GM12891 (cell line): ENCODE measurements around the gene LRMDA.

ENCODE experiments used
- POLR2A ChIP-seq: IDR thresholded peaks from 2 replicates; pipeline ENCODE4 v1.6.1; 2011; ENCODE audit warnings: low read depth, low read length, control low read depth
- POLR2AphosphoS5 ChIP-seq: IDR thresholded peaks from 2 replicates; pipeline ENCODE4 v1.6.1; 2011; ENCODE audit warnings: low read depth, low read length, control low read depth
- POU2F2 ChIP-seq: IDR thresholded peaks from 2 replicates; pipeline ENCODE4 v1.6.1; 2011; ENCODE audit warnings: low read depth, mild to moderate bottlenecking, control low read depth, low read length, moderate library complexity
- SPI1 ChIP-seq: IDR thresholded peaks from 2 replicates; pipeline ENCODE4 v1.6.1; 2011; ENCODE audit warnings: low read depth, low read length, control low read depth
- TAF1 ChIP-seq: IDR thresholded peaks from 2 replicates; pipeline ENCODE4 v1.6.1; 2011; ENCODE audit warnings: low read depth, low read length, control low read depth

DNA sequence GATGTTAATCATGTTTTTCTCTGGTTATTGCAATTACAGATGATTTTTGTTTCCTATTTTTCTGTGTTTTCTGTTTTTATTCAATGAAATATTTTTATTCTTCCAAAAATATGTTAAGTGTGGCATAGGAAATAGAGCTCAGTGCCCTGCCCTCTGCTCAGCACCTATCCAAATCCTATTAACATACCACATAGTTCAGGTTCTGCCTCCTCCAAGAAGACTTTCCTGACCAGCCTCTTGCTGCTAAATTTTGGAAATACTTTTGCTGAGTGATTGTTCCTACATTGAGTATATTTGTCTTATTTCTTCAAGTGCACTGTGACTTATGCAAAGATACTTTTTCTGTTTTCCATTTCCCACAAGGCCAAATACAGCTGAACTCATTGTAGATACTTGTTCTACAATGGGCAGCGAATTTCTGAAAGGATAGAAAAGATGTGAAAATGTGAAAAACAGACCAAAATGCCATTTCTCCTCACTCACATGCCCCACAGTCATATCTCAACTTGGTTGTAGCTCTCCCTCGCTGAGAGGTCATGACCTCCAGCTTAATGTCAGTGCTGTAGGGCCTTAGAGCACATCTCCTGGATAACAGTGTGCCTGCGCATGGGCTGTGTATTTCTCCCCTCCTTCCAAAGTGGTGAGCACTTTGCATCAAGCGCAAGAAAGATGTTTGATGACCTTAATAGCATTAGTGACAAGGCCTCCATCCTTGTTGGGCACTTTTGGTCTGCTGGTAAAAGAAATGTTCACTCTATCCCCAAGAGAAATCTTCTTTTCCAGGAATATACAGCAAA lies 677.3 kb downstream of the LRMDA start:
- TF ChIP-seq POLR2A (no peak), POLR2AphosphoS5 (no peak), TAF1 (no peak), POU2F2 (no peak), SPI1 (no peak)
